Mesendoderm (in vitro differentiated cells): ENCODE measurements around the gene ZRSR2.
A peak's percentile ranks its signal among the peaks of the same experiment; 100 is the strongest.
"Not testable (repeated sequence)": the region's sequence is repeated elsewhere in the genome, so short reads cannot be mapped to it uniquely, and the experiment has no call there.

ENCODE experiments used
- DNase-seq: peaks from one replicate; pipeline ENCODE4 v3.0.0; 2013
- H2AK5ac ChIP-seq: 2 replicates; pipeline ENCODE4 v1.6.1; 2013; ENCODE audit warnings: low read length, inconsistent platforms
- H2BK120ac ChIP-seq: 2 replicates; pipeline ENCODE4 v1.6.1; 2013; ENCODE audit warnings: low read depth, mild to moderate bottlenecking, low read length, moderate library complexity, mixed read lengths
- H2BK15ac ChIP-seq: replicated peaks from 2 replicates; pipeline ENCODE4 v1.6.1; 2013; ENCODE audit warnings: low read depth, mild to moderate bottlenecking, moderate library complexity
- H2BK5ac ChIP-seq: 2 replicates; pipeline ENCODE4 v1.6.1; 2013; ENCODE audit warnings: low read length, inconsistent platforms
- H3K18ac ChIP-seq: 2 replicates; pipeline ENCODE4 v1.6.1; 2013; ENCODE audit warnings: mild to moderate bottlenecking, low read length, mixed read lengths
- H3K23ac ChIP-seq: one replicate; pipeline ENCODE4 v1.6.1; 2013; ENCODE audit warnings: low read length
- H3K27ac ChIP-seq: 2 replicates; pipeline ENCODE4 v1.5.1; 2013; ENCODE audit warnings: low read depth, mild to moderate bottlenecking, inconsistent platforms, low read length, moderate library complexity
- H3K27me3 ChIP-seq: 2 replicates; pipeline ENCODE4 v1.6.1; 2013; ENCODE audit warnings: low read length, control low read depth, mild to moderate bottlenecking, inconsistent platforms; ENCODE audit not compliant: insufficient read depth, poor library complexity
- H3K36me3 ChIP-seq: 2 replicates; pipeline ENCODE4 v1.6.1; 2013; ENCODE audit warnings: low read length, inconsistent platforms; ENCODE audit not compliant: control insufficient read depth, insufficient read depth
- H3K4ac ChIP-seq: one replicate; pipeline ENCODE4 v1.6.1; 2013; ENCODE audit warnings: low read depth, mild to moderate bottlenecking, low read length, moderate library complexity
- H3K4me1 ChIP-seq: 2 replicates; pipeline ENCODE4 v1.6.1; 2013; ENCODE audit warnings: low read depth, low read length, inconsistent platforms; ENCODE audit not compliant: control insufficient read depth
- H3K4me2 ChIP-seq: 2 replicates; pipeline ENCODE4 v1.6.1; 2013; ENCODE audit warnings: low read length
- H3K4me3 ChIP-seq: 2 replicates; pipeline ENCODE4 v1.5.1; 2013; ENCODE audit warnings: mild to moderate bottlenecking, low read length
- H3K56ac ChIP-seq: one replicate; pipeline ENCODE4 v1.6.1; 2013; ENCODE audit warnings: low read length
- H3K79me1 ChIP-seq: 2 replicates; pipeline ENCODE4 v1.6.1; 2013; ENCODE audit warnings: low read length, inconsistent platforms
- H3K79me2 ChIP-seq: 2 replicates; pipeline ENCODE4 v1.6.1; 2013; ENCODE audit warnings: mild to moderate bottlenecking, low read length; ENCODE audit not compliant: control insufficient read depth, insufficient read depth
- H3K9ac ChIP-seq: 2 replicates; pipeline ENCODE4 v1.6.1; 2013; ENCODE audit warnings: low read length, inconsistent platforms
- H4K5ac ChIP-seq: one replicate; pipeline ENCODE4 v1.6.1; 2013; ENCODE audit warnings: low read length
- H4K8ac ChIP-seq: one replicate; pipeline ENCODE4 v1.6.1; 2013; ENCODE audit warnings: low read depth, mild to moderate bottlenecking, control low read depth, low read length, moderate library complexity
- WGBS: extraction: QIAGEN DNeasy Blood & Tissue Kit; methylation state at CpG from one replicate; pipeline ENCODE4 v1.1.7; 2013; ENCODE audit warnings: low lambda C conversion rate, missing lambda C conversion rate; ENCODE audit not compliant: insufficient coverage; ENCODE audit errors: extremely low coverage; 5-methylcytosine and 5-hydroxymethylcytosine counted together

ZRSR2 gene

GRCh38 chrX:15831347-15831746, 41.1 kb downstream of the ZRSR2 start:
- not testable (repeated sequence) for H3K79me2 ChIP-seq, DNase-seq, H3K36me3 ChIP-seq, H3K4me3 ChIP-seq, H3K27me3 ChIP-seq, H3K79me1 ChIP-seq, H3K4ac ChIP-seq, H3K27ac ChIP-seq, H3K23ac ChIP-seq, H4K8ac ChIP-seq, H2BK120ac ChIP-seq, H3K4me2 ChIP-seq, H2AK5ac ChIP-seq, H2BK15ac ChIP-seq, H3K56ac ChIP-seq, H3K9ac ChIP-seq, H3K4me1 ChIP-seq, H3K18ac ChIP-seq, H2BK5ac ChIP-seq, H4K5ac ChIP-seq
- WGBS = no CpG with 5 or more reads among the region's 2 CpGs

- no peak overlapping the region for H2BK5ac ChIP-seq
- H2BK120ac ChIP-seq = no peak overlapping the region
- H3K27ac ChIP-seq = no peak overlapping the region
- H3K9ac ChIP-seq = no peak overlapping the region
- H3K56ac ChIP-seq = no peak overlapping the region
- no peaks in the 10 kb centered on the region for H3K79me1 ChIP-seq
- H2BK15ac ChIP-seq = no peak overlapping the region
- H3K36me3 ChIP-seq = no peaks in the 10 kb centered on the region
- no peaks in the 10 kb centered on the region for H3K4me1 ChIP-seq
- H4K5ac ChIP-seq = no peak overlapping the region
- no peak overlapping the region for H3K23ac ChIP-seq
- H3K4me2 ChIP-seq = no peak overlapping the region
- no peak for DNase-seq
- WGBS = no CpG with 5 or more reads among the region's 3 CpGs
- H4K8ac ChIP-seq = no peak overlapping the region
- no peak overlapping the region for H3K18ac ChIP-seq
- no peak overlapping the region for H2AK5ac ChIP-seq
- H3K4ac ChIP-seq = no peak overlapping the region
- peaks cover 2% of the 10 kb centered on the region for H3K79me2 ChIP-seq
- no peak overlapping the region for H3K4me3 ChIP-seq
- H3K27me3 ChIP-seq = no peaks in the 10 kb centered on the region
Observed at GRCh38 chrX:15834053-15834452, 43.8 kb downstream of the ZRSR2 start.

- Histone ChIP-seq H3K79me1 (no peaks in the 10 kb centered on the region), H3K56ac (no peak overlapping the region), H3K18ac (no peak overlapping the region), H3K36me3 (no peaks in the 10 kb centered on the region), H3K27ac (no peak overlapping the region), H4K8ac (no peak overlapping the region), H3K4ac (no peak overlapping the region), H2AK5ac (no peak overlapping the region), H3K9ac (no peak overlapping the region), H3K4me3 (no peak overlapping the region), H3K4me1 (no peaks in the 10 kb centered on the region), H3K27me3 (no peaks in the 10 kb centered on the region), H3K4me2 (no peak overlapping the region), H3K23ac (no peak overlapping the region), H2BK120ac (no peak overlapping the region), H2BK5ac (no peak overlapping the region), H3K79me2 (peaks cover 2% of the 10 kb centered on the region), H4K5ac (no peak overlapping the region), H2BK15ac (no peak overlapping the region)
- peak; percentile 66 for DNase-seq
- WGBS = no CpG with 5 or more reads among the region's 5 CpGs
Observed at GRCh38 chrX:15834827-15835595, 44.7 kb downstream of the ZRSR2 start.

GRCh38 chrX:15838017-15838416, 47.7 kb downstream of the ZRSR2 start:
- H3K56ac ChIP-seq = no peak overlapping the region
- H4K5ac ChIP-seq = no peak overlapping the region
- no CpG with 5 or more reads among the region's 3 CpGs for WGBS
- H2AK5ac ChIP-seq = no peak overlapping the region
- H2BK120ac ChIP-seq = no peak overlapping the region
- H4K8ac ChIP-seq = no peak overlapping the region
- H3K36me3 ChIP-seq = no peaks in the 10 kb centered on the region
- H3K4me1 ChIP-seq = no peaks in the 10 kb centered on the region
- no peak overlapping the region for H3K23ac ChIP-seq
- H2BK5ac ChIP-seq = no peak overlapping the region
- peak; percentile 60 for DNase-seq
- no peak overlapping the region for H3K18ac ChIP-seq
- no peak overlapping the region for H3K9ac ChIP-seq
- H3K4me3 ChIP-seq = no peak overlapping the region
- H3K27me3 ChIP-seq = no peaks in the 10 kb centered on the region
- H3K79me1 ChIP-seq = no peaks in the 10 kb centered on the region
- H3K27ac ChIP-seq = no peak overlapping the region
- H3K4ac ChIP-seq = no peak overlapping the region
- no peak overlapping the region for H3K4me2 ChIP-seq
- H2BK15ac ChIP-seq = no peak overlapping the region
- H3K79me2 ChIP-seq = peaks cover 4% of the 10 kb centered on the region

- no peak overlapping the region for H3K4ac ChIP-seq
- no peak overlapping the region for H4K8ac ChIP-seq
- H3K79me2 ChIP-seq = peaks cover 12% of the 10 kb centered on the region
- H4K5ac ChIP-seq = no peak overlapping the region
- H3K27me3 ChIP-seq = no peaks in the 10 kb centered on the region
- H2BK5ac ChIP-seq = no peak overlapping the region
- H3K4me1 ChIP-seq = no peaks in the 10 kb centered on the region
- no peak overlapping the region for H3K4me2 ChIP-seq
- no peak overlapping the region for H3K56ac ChIP-seq
- no peak overlapping the region for H2BK15ac ChIP-seq
- no peaks in the 10 kb centered on the region for H3K79me1 ChIP-seq
- no peak overlapping the region for H3K4me3 ChIP-seq
- no peak overlapping the region for H2AK5ac ChIP-seq
- H3K23ac ChIP-seq = no peak overlapping the region
- no peak overlapping the region for H3K27ac ChIP-seq
- no peak overlapping the region for H2BK120ac ChIP-seq
- H3K18ac ChIP-seq = no peak overlapping the region
- H3K9ac ChIP-seq = no peak overlapping the region
- H3K36me3 ChIP-seq = peaks cover 2% of the 10 kb centered on the region
- WGBS = no CpG with 5 or more reads among the region's 2 CpGs
- DNase-seq = peak; percentile 36
Observed at GRCh38 chrX:15841853-15842516, 51.7 kb downstream of the ZRSR2 start.
